SHP77 treated with DMSO at 0.1 percent for 48 hours (cell line): Measurements from ENCODE around the gene PGA5.

ENCODE experiments used
- DNase-seq: peaks from one replicate; lab custom pipeline; 2025; lab: John Stamatoyannopoulos, UW

Gene PGA5

GRCh38 chr11:61294717-61295595 lies 54.0 kb downstream of the PGA5 start, which contains the start of gene VWCE:
Gene VWCE (minus strand): TSS chr11:61295316. CDS start chr11:61295037, 279 bp downstream.
- no peak for DNase-seq

- DNase-seq = no peak
Observed at GRCh38 chr11:61295596-61295926, 54.6 kb downstream of the PGA5 start.

GRCh38 chr11:61297341-61297740 lies 56.4 kb downstream of the PGA5 start:
- no peak for DNase-seq

GRCh38 chr11:61297746-61298145 lies 56.8 kb downstream of the PGA5 start:
- no peak for DNase-seq

- no peak for DNase-seq
Observed at GRCh38 chr11:61298663-61299244, 57.8 kb downstream of the PGA5 start.
